IPS-NIHi11 (cell line): Measurements from ENCODE around the gene ACVRL1.
A peak's percentile ranks its signal among the peaks of the same experiment; 100 is the strongest.

Experiments
- DNase-seq: peaks from one replicate; pipeline ENCODE4 v3.0.0; 2012; ENCODE audit warnings: mixed read lengths, low spot score

ACVRL1 gene

GRCh38 chr12:51907083-51907855, at the start of gene ACVRL1:
Gene ACVRL1 (plus strand): TSS chr12:51907504. CDS start chr12:51912475, 4,971 bp downstream.
- peak; percentile 79 for DNase-seq

- DNase-seq = no peak
These were observed 46.3 kb upstream of the ACVRL1 start for GRCh38 chr12:51860986-51861385.

- DNase-seq = no peak
These were observed 44.4 kb upstream of the ACVRL1 start for GRCh38 chr12:51862947-51863346.

GRCh38 chr12:51863363-51863932, 43.9 kb upstream of the ACVRL1 start:
- no peak for DNase-seq

GRCh38 chr12:51863933-51864832, 43.1 kb upstream of the ACVRL1 start:
- peak; percentile 93 for DNase-seq

GRCh38 chr12:51864833-51865670, 42.3 kb upstream of the ACVRL1 start:
- DNase-seq = peak; percentile 56

- DNase-seq = peak; percentile 50
These were observed 41.5 kb upstream of the ACVRL1 start for GRCh38 chr12:51865757-51866270.

GRCh38 chr12:51866324-51866723, 41.0 kb upstream of the ACVRL1 start:
- DNase-seq = no peak

GRCh38 chr12:51866762-51867161, 40.5 kb upstream of the ACVRL1 start:
- DNase-seq = no peak

GRCh38 chr12:51867371-51867770, 39.9 kb upstream of the ACVRL1 start:
- no peak for DNase-seq

GRCh38 chr12:51867796-51868428, 39.4 kb upstream of the ACVRL1 start:
- no peak for DNase-seq

- DNase-seq = no peak
These were observed 38.3 kb upstream of the ACVRL1 start for GRCh38 chr12:51868821-51869495.

- no peak for DNase-seq
These were observed 37.8 kb upstream of the ACVRL1 start for GRCh38 chr12:51869496-51869865.

GRCh38 chr12:51869931-51870330, 37.4 kb upstream of the ACVRL1 start:
- no peak for DNase-seq

- no peak for DNase-seq
These were observed 36.8 kb upstream of the ACVRL1 start for GRCh38 chr12:51870504-51870903.

GRCh38 chr12:51871126-51871525, 36.2 kb upstream of the ACVRL1 start:
- DNase-seq = no peak

- no peak for DNase-seq
These were observed 35.2 kb upstream of the ACVRL1 start for GRCh38 chr12:51871918-51872688.

- DNase-seq = no peak
These were observed 34.7 kb upstream of the ACVRL1 start for GRCh38 chr12:51872689-51872981.

- no peak for DNase-seq
These were observed 33.9 kb upstream of the ACVRL1 start for GRCh38 chr12:51873251-51873994.
